ENCODE measurements around the gene ACTN4.
"Not testable (repeated sequence)": the region's sequence is repeated elsewhere in the genome, so short reads cannot be mapped to it uniquely, and the experiment has no call there.

DNA sequence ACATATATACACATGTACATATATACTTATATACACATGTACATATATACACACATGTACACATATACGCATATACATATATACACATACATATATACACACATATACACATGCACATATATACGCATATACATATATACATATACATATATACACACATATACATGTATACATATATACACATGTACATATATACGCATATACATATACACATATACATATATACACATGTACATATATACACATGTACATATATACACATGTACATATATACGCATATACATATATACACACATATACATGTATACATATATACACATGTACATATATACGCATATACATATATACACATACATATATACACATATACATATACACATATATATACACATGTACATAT lies 44.6 kb upstream of the ACTN4 start:
- TF ChIP-seq, protein P1, sequence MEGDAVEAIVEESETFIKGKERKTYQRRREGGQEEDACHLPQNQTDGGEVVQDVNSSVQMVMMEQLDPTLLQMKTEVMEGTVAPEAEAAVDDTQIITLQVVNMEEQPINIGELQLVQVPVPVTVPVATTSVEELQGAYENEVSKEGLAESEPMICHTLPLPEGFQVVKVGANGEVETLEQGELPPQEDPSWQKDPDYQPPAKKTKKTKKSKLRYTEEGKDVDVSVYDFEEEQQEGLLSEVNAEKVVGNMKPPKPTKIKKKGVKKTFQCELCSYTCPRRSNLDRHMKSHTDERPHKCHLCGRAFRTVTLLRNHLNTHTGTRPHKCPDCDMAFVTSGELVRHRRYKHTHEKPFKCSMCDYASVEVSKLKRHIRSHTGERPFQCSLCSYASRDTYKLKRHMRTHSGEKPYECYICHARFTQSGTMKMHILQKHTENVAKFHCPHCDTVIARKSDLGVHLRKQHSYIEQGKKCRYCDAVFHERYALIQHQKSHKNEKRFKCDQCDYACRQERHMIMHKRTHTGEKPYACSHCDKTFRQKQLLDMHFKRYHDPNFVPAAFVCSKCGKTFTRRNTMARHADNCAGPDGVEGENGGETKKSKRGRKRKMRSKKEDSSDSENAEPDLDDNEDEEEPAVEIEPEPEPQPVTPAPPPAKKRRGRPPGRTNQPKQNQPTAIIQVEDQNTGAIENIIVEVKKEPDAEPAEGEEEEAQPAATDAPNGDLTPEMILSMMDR (IDR thresholded peaks at IDR 0.05), result not testable (repeated sequence)
- TF ChIP-seq POLR2A (IDR thresholded peaks at IDR 0.05), result not testable (repeated sequence)

All from ovary (tissue), 3 donors.